ENCODE measurements around the gene SLC1A2. TPM values are rescaled to one million over a fixed set of nuclear protein-coding genes. Genes with fewer than 3 reads are reported as not detected.

SLC1A2 gene
- total RNA-seq, 2 experiments from 2014 or later, result not detected

- no TSS peak for BruUV-seq (replicated peaks)
- CTCF ChIA-PET (ENCODE audit: unreplicated experiment), result no interaction called here
- H3K36me3 ChIP-seq (ENCODE audit: insufficient read depth, low read length), result no peaks in the 10 kb centered on the region
- no peak overlapping the region for H3K4me2 ChIP-seq (ENCODE audit: low read length)
- POLR2A ChIA-PET, result no interaction called here
- no peaks in the 10 kb centered on the region for H3K4me1 ChIP-seq (ENCODE audit: insufficient read depth, low read length, poor library complexity, severe bottlenecking)
- H3K79me2 ChIP-seq (ENCODE audit: insufficient read depth, low read depth, low read length), result no peaks in the 10 kb centered on the region
- intact Hi-C loops (cut with micrococcal nuclease; ENCODE audit: unreplicated experiment), result no loop called here
- no peak overlapping the region for H3K4me3 ChIP-seq (ENCODE audit: low read depth, low read length, poor library complexity, severe bottlenecking)
- H4K20me1 ChIP-seq (ENCODE audit: insufficient read depth, low read length), result no peaks in the 10 kb centered on the region
- H3K9me2 ChIP-seq (ENCODE audit: insufficient read depth, low read length), result no peaks in the 10 kb centered on the region
- no peaks in the 10 kb centered on the region for H3K9me3 ChIP-seq (ENCODE audit: low read length)
- DNase-seq (ENCODE audit: low spot score), result no peak
- no peak overlapping the region for H3K27ac ChIP-seq (ENCODE audit: low read depth, low read length, poor library complexity, severe bottlenecking)
- no peak overlapping the region for H2AFZ ChIP-seq (ENCODE audit: low read length)
- TF ChIP-seq EZH2phosphoT487 (IDR thresholded peaks at IDR 0.05; ENCODE audit: borderline replicate concordance, low read depth, low read length), result no peak
- TF ChIP-seq, protein P1, sequence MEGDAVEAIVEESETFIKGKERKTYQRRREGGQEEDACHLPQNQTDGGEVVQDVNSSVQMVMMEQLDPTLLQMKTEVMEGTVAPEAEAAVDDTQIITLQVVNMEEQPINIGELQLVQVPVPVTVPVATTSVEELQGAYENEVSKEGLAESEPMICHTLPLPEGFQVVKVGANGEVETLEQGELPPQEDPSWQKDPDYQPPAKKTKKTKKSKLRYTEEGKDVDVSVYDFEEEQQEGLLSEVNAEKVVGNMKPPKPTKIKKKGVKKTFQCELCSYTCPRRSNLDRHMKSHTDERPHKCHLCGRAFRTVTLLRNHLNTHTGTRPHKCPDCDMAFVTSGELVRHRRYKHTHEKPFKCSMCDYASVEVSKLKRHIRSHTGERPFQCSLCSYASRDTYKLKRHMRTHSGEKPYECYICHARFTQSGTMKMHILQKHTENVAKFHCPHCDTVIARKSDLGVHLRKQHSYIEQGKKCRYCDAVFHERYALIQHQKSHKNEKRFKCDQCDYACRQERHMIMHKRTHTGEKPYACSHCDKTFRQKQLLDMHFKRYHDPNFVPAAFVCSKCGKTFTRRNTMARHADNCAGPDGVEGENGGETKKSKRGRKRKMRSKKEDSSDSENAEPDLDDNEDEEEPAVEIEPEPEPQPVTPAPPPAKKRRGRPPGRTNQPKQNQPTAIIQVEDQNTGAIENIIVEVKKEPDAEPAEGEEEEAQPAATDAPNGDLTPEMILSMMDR (conservative IDR thresholded peaks at IDR 0.05; ENCODE audit: low read length), result no peak
These were observed 14.2 kb upstream of the SLC1A2 start for GRCh38 chr11:35433588-35433987.

DNA sequence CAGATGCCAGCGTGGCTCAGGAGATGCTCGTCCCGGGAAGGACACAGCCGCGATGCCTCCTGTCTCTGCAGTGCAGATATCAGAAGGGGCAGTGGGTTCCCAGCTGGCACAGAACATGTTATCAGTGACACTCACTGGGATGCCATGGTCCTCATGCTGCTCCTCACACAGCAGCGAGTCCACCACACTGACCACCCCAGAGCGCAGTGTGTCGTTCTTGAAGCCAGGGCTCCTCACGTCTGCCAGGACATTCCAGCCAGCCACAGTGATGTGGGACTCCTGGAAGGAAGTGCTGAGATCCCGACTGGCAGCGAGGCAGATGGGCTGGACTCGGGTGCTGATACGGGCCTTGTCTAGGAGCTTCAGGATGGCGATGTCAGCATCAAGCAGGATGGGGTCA, 13.1 kb upstream of the SLC1A2 start:
- Histone ChIP-seq H3K9me2 (ENCODE audit: insufficient read depth, low read length) (no peaks in the 10 kb centered on the region), H3K9me3 (ENCODE audit: low read length) (no peaks in the 10 kb centered on the region), H2AFZ (ENCODE audit: low read length) (no peak overlapping the region), H3K36me3 (ENCODE audit: insufficient read depth, low read length) (no peaks in the 10 kb centered on the region), H3K79me2 (ENCODE audit: insufficient read depth, low read depth, low read length) (no peaks in the 10 kb centered on the region), H3K4me1 (ENCODE audit: insufficient read depth, low read length, poor library complexity, severe bottlenecking) (no peaks in the 10 kb centered on the region), H3K4me3 (ENCODE audit: low read depth, low read length, poor library complexity, severe bottlenecking) (no peak overlapping the region), H3K27ac (ENCODE audit: low read depth, low read length, poor library complexity, severe bottlenecking) (no peak overlapping the region), H3K4me2 (ENCODE audit: low read length) (no peak overlapping the region), H4K20me1 (ENCODE audit: insufficient read depth, low read length) (no peaks in the 10 kb centered on the region)
- DNase-seq (ENCODE audit: low spot score), result no peak
- no TSS peak for BruUV-seq (replicated peaks)
- TF ChIP-seq, protein P1 (conservative IDR thresholded peaks at IDR 0.05; ENCODE audit: low read length), result no peak
- no peak for TF ChIP-seq EZH2phosphoT487 (IDR thresholded peaks at IDR 0.05; ENCODE audit: borderline replicate concordance, low read depth, low read length)
- ChIA-PET CTCF (ENCODE audit: unreplicated experiment) (no interaction called here), POLR2A (no interaction called here)
- intact Hi-C loops (cut with micrococcal nuclease; ENCODE audit: unreplicated experiment), result no loop called here

GRCh38 chr11:35427071-35427470, 7.7 kb upstream of the SLC1A2 start:
- ChIA-PET POLR2A (interaction anchor here (0.6 kb wide), 1 partner anchor 1208 kb away, joined by 3 read pairs; no protein-coding TSS in a partner anchor), CTCF (ENCODE audit: unreplicated experiment) (no interaction called here)
- no TSS peak for BruUV-seq (replicated peaks)

More at GRCh38 chr11:35427071-35427470, 7.7 kb upstream of the SLC1A2 start:
- intact Hi-C loops (cut with micrococcal nuclease; ENCODE audit: unreplicated experiment), result no loop called here
- no peaks in the 10 kb centered on the region for H3K9me2 ChIP-seq (ENCODE audit: insufficient read depth, low read length)
- no peaks in the 10 kb centered on the region for H4K20me1 ChIP-seq (ENCODE audit: insufficient read depth, low read length)
- no peaks in the 10 kb centered on the region for H3K9me3 ChIP-seq (ENCODE audit: low read length)
- no peak for DNase-seq (ENCODE audit: low spot score)
- no peaks in the 10 kb centered on the region for H3K36me3 ChIP-seq (ENCODE audit: insufficient read depth, low read length)
- TF ChIP-seq, protein P1 (conservative IDR thresholded peaks at IDR 0.05; ENCODE audit: low read length), result no peak
- TF ChIP-seq EZH2phosphoT487 (IDR thresholded peaks at IDR 0.05; ENCODE audit: borderline replicate concordance, low read depth, low read length), result no peak
- H3K4me1 ChIP-seq (ENCODE audit: insufficient read depth, low read length, poor library complexity, severe bottlenecking), result no peaks in the 10 kb centered on the region
- no peak overlapping the region for H3K27ac ChIP-seq (ENCODE audit: low read depth, low read length, poor library complexity, severe bottlenecking)
- H3K79me2 ChIP-seq (ENCODE audit: insufficient read depth, low read depth, low read length), result no peaks in the 10 kb centered on the region
- no peak overlapping the region for H2AFZ ChIP-seq (ENCODE audit: low read length)
- H3K4me3 ChIP-seq (ENCODE audit: low read depth, low read length, poor library complexity, severe bottlenecking), result no peak overlapping the region
- no peak overlapping the region for H3K4me2 ChIP-seq (ENCODE audit: low read length)
